NCI-H524 (cell line): ENCODE data around the gene USP35.

ENCODE experiments used
- DNase-seq, 2 experiments: peaks; one replicate each; lab custom pipeline; 2025; lab: John Stamatoyannopoulos, UW

Gene USP35

GRCh38 chr11:78196661-78197091 lies 8.0 kb downstream of the USP35 start:
- no peak for DNase-seq

GRCh38 chr11:78197816-78198215 lies 9.1 kb downstream of the USP35 start:
- DNase-seq, result no peak

GRCh38 chr11:78199015-78199652 lies 10.4 kb downstream of the USP35 start:
- no peak for DNase-seq

- no peak for DNase-seq
Measured at GRCh38 chr11:78199653-78200015, 10.9 kb downstream of the USP35 start.

- DNase-seq, result no peak
Measured at GRCh38 chr11:78200061-78200460, 11.3 kb downstream of the USP35 start.

- no peak for DNase-seq
Measured at GRCh38 chr11:78200553-78200952, 11.8 kb downstream of the USP35 start.

- DNase-seq, result no peak
Measured at GRCh38 chr11:78201096-78201818, 12.5 kb downstream of the USP35 start.

GRCh38 chr11:78202733-78203167 lies 14.0 kb downstream of the USP35 start:
- no peak for DNase-seq

GRCh38 chr11:78203184-78203583 lies 14.5 kb downstream of the USP35 start:
- no peak for DNase-seq

GRCh38 chr11:78205256-78205655 lies 16.5 kb downstream of the USP35 start:
- DNase-seq, result no peak

GRCh38 chr11:78205691-78206090 lies 17.0 kb downstream of the USP35 start:
- no peak for DNase-seq

- DNase-seq, result no peak
Measured at GRCh38 chr11:78207532-78208256, 19.0 kb downstream of the USP35 start.

GRCh38 chr11:78208257-78209165 lies 19.8 kb downstream of the USP35 start:
- DNase-seq, result no peak

GRCh38 chr11:78209478-78209877 lies 20.8 kb downstream of the USP35 start:
- DNase-seq, result no peak

- no peak for DNase-seq
Measured at GRCh38 chr11:78210000-78210608, 21.4 kb downstream of the USP35 start.

GRCh38 chr11:78211565-78211964 lies 22.8 kb downstream of the USP35 start:
- DNase-seq, result no peak

GRCh38 chr11:78212586-78213371 lies 24.1 kb downstream of the USP35 start:
- no peak for DNase-seq

- no peak for DNase-seq
Measured at GRCh38 chr11:78213526-78214330, 25.0 kb downstream of the USP35 start.

- DNase-seq, result no peak
Measured at GRCh38 chr11:78214331-78215194, 25.8 kb downstream of the USP35 start.
